B cell (primary cell): ENCODE data around the gene ABCB6. TPM values are rescaled to one million over a fixed set of nuclear protein-coding genes. Genes with fewer than 3 reads are reported as not detected.

Source experiments
- ATAC-seq: fragments of 200-7000 bp; cut with Tn5 transposase; one replicate; pipeline ENCODE4 v1.10.0; 2021; ENCODE audit warnings: low read depth, mild to moderate bottlenecking, moderate number of reproducible peaks, moderate library complexity
- CTCF ChIA-PET: fragments of 350-600 bp; sonication (Branson Sonifier 250); formaldehyde crosslinking; loops from one replicate; lab custom pipeline; 2021; ENCODE audit warnings: antibody characterized with exemption, inconsistent platforms; lab: Charles Lee
- POLR2A ChIA-PET: fragments of 350-600 bp; sonication (Branson Sonifier 250); formaldehyde crosslinking; loops from one replicate; lab custom pipeline; 2021; ENCODE audit warnings: antibody characterized with exemption; lab: Charles Lee
- DNase-seq: peaks from one replicate; pipeline ENCODE4 v3.0.0; 2013
- H2AFZ ChIP-seq: 2 replicates; pipeline ENCODE4 v1.6.1; 2012; ENCODE audit warnings: mild to moderate bottlenecking, low read depth, low read length; ENCODE audit not compliant: insufficient read depth, poor library complexity, severe bottlenecking
- H3K27ac ChIP-seq, 2 donors: 1 replicate in 1 of 2; 2 replicates in 1 of 2; pipeline ENCODE4 v1.5.1; 2012 to 2013; ENCODE audit warnings: low read length in 2 of 2, mild to moderate bottlenecking in 2 of 2, moderate library complexity in 1 of 2
- H3K27me3 ChIP-seq, 4 experiments: fragments of 200-600 bp in 1 of 4; sonication (generic) in 1 of 4; replicated peaks in 1 of 4; 1 replicate in 2 of 4; 2 replicates in 2 of 4; pipeline versions ENCODE4 v1.6.1 to v1.7.0; 2013 to 2016; ENCODE audit warnings: low read length in 3 of 4, mild to moderate bottlenecking in 2 of 4, mixed read lengths in 1 of 4, moderate library complexity in 1 of 4; ENCODE audit not compliant: insufficient read depth in 4 of 4, control insufficient read depth in 3 of 4; ENCODE audit errors: control extremely low read depth in 1 of 4
- H3K36me3 ChIP-seq, 2 experiments: replicated peaks in 1 of 2; 1 replicate in 1 of 2; 2 replicates in 1 of 2; pipeline versions ENCODE4 v1.6.1 to v1.7.1; 2013; ENCODE audit warnings: low read length in 1 of 2; ENCODE audit not compliant: insufficient read depth in 2 of 2, control insufficient read depth in 1 of 2; ENCODE audit errors: control extremely low read depth in 1 of 2, extremely low read depth in 1 of 2
- H3K4me1 ChIP-seq, 2 donors: fragments of 200-600 bp in 1 of 2; sonication (generic) in 1 of 2; 1 replicate in 1 of 2; 2 replicates in 1 of 2; pipeline versions ENCODE4 v1.5.1 to v1.6.1; 2013 to 2017; ENCODE audit warnings: low read length in 2 of 2; ENCODE audit not compliant: control insufficient read depth in 2 of 2, insufficient read depth in 2 of 2
- H3K4me2 ChIP-seq: replicated peaks from 2 replicates; pipeline ENCODE3; 2012; ENCODE audit warnings: mild to moderate bottlenecking, low read depth, low read length; ENCODE audit not compliant: poor library complexity, severe bottlenecking
- H3K4me3 ChIP-seq, 5 experiments: fragments of 200-600 bp in 1 of 5; sonication (generic) in 1 of 5; 1 replicate in 3 of 5; 2 replicates in 2 of 5; pipeline versions ENCODE4 v1.5.1 to v1.7.0; 2011 to 2016; ENCODE audit warnings: low read length in 4 of 5, mild to moderate bottlenecking in 4 of 5, low read depth in 2 of 5, control low read depth in 1 of 5, moderate library complexity in 1 of 5; ENCODE audit not compliant: insufficient read depth in 1 of 5; ENCODE audit errors: control extremely low read depth in 1 of 5, extremely low read depth in 1 of 5
- H3K79me2 ChIP-seq: fragments of 200-600 bp; sonication (generic); one replicate; pipeline ENCODE4 v1.6.0; 2016; ENCODE audit warnings: low read length; ENCODE audit not compliant: control insufficient read depth, insufficient read depth
- H3K9ac ChIP-seq: fragments of 200-600 bp; sonication (generic); 2 replicates; pipeline ENCODE4 v1.6.1; 2017; ENCODE audit warnings: mild to moderate bottlenecking, low read length, moderate library complexity
- H3K9me3 ChIP-seq, 3 donors: one replicate each; pipeline versions ENCODE4 v1.6.1 to v1.7.1; 2013; ENCODE audit warnings: low read length in 2 of 3; ENCODE audit not compliant: control insufficient read depth in 2 of 3, insufficient read depth in 1 of 3; ENCODE audit errors: control extremely low read depth in 1 of 3
- H4K20me1 ChIP-seq: 2 replicates; pipeline ENCODE4 v1.6.0; 2012; ENCODE audit warnings: mild to moderate bottlenecking, low read length; ENCODE audit not compliant: insufficient read depth, control insufficient read depth, poor library complexity, severe bottlenecking
- H3K27ac Mint-ChIP-seq: one replicate; pipeline ENCODE4 v1.8.0; 2021; ENCODE audit warnings: mixed read lengths
- H3K27me3 Mint-ChIP-seq: one replicate; pipeline ENCODE4 v1.8.0; 2021; ENCODE audit warnings: mixed read lengths
- H3K4me1 Mint-ChIP-seq: one replicate; pipeline ENCODE4 v1.8.0; 2021; ENCODE audit warnings: mixed read lengths
- H3K4me3 Mint-ChIP-seq: one replicate; pipeline ENCODE4 v1.8.0; 2021; ENCODE audit warnings: mixed read lengths
- H3K9me3 Mint-ChIP-seq: one replicate; pipeline ENCODE4 v1.8.0; 2022; ENCODE audit warnings: mixed read lengths; ENCODE audit not compliant: insufficient read depth
- EZH2 ChIP-seq: IDR thresholded peaks from 2 replicates; pipeline ENCODE4 v1.6.1; 2012; ENCODE audit warnings: borderline replicate concordance, low read depth, mild to moderate bottlenecking, moderate library complexity, low read length; ENCODE audit not compliant: insufficient read depth, poor library complexity, severe bottlenecking
- WGBS: methylation state at CpG from one replicate; pipeline ENCODE4 v1.1.5; 2013; ENCODE audit warnings: missing lambda C conversion rate; ENCODE audit not compliant: insufficient coverage; 5-methylcytosine and 5-hydroxymethylcytosine counted together
- intact Hi-C: fragments of 100-400 bp; cut with micrococcal nuclease; formaldehyde crosslinking; loops from one replicate; pipeline ENCODE4 v1.10.0; 2022
- polyA plus RNA-seq: library from polyadenylated mRNA; depleted of rRNA; stranded (reverse); fragments of >200 nt; gene quantifications from 2 replicates; pipeline ENCODE4 v1.2.3, GENCODE V29; 2012
- total RNA-seq, 2 donors: library from RNA; stranded (reverse); fragments of 120-200 nt in 1 of 2; gene quantifications; 1 replicate in 1 of 2; 2 replicates in 1 of 2; pipeline versions ENCODE4 v1.2.3 to v1.2.4, GENCODE V29; 2013 to 2022
- TF ChIP-seq, protein P1 (sequence below): fragments of 200-600 bp; IDR thresholded peaks from one replicate; pipeline ENCODE4 v1.8.0; 2022; ENCODE audit warnings: antibody characterized with exemption, mild to moderate bottlenecking

The ABCB6 gene
- total and polyA plus RNA-seq, 2 donors (not counting 1 experiment from before 2014, with no cell fraction given), result 10.5 to 15.3 TPM

DNA sequence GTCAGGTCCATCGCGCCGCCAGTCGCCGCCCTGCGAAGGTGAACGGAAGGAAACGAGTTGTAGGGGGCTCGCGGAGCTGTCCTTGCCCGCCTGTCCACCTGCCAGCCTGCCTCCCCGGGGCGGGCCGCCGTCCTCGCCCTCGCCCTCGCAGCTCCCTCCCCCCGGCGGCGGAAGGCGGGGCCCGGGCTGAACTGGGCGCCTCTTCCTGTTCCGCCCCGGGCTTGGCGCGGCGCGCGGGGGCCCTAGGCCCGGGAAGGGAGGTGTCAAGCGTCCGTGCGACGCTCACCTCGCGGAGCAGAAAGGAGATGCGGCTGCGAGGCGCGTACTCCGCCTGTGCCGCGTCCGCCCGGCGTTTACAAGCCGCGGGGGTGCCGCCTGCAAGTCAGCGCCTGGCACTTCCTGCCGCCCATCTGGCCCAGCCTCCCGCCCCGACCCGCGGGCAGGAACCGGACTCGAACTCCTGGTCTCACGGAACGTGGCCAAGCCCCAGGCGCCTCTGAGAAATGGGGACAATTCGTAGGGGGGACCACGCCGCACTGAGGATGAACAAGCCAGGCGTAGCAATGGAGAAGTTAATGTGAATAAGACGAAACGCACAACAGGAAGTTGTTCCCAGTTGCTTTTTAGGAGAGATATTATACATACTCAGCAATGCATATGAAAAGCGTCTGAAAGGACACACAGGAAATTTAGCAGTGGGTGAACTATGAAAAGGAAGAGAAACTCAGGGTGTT is 41.8 kb downstream of the ABCB6 start, which contains the start of gene CNPPD1:
CNPPD1 (minus strand) TSS at position 108 of the 734 bp plus-strand sequence; CDS start at position 11, 97 bp downstream.
- intact Hi-C loops, result loop anchor here (1.0 to 5.0 kb wide), 13 partner anchors 17 to 960 kb away; partner anchors contain the start of genes ABCB6, ANKZF1, ARPC2 and ATG9A
- under 1% methylated on average over 64 of the region's 69 CpGs for WGBS
- Mint-ChIP-seq H3K9me3 (no peaks in the 10 kb centered on the region), H3K27ac (peak within 1 kb of the TSS; percentile 99), H3K4me3 (peak within 1 kb of the TSS; percentile 99), H3K27me3 (no peaks in the 10 kb centered on the region), H3K4me1 (peaks cover 46% of the 10 kb centered on the region)
- peak within 1 kb of the TSS; percentile 83 for H3K4me2 ChIP-seq
- no peaks in the 10 kb centered on the region for H3K9me3 ChIP-seq
- H4K20me1 ChIP-seq, result peaks cover 59% of the 10 kb centered on the region
- no peaks in the 10 kb centered on the region for H3K27me3 ChIP-seq
- H3K79me2 ChIP-seq, result peaks cover 56% of the 10 kb centered on the region
- H3K9ac ChIP-seq, result peak within 1 kb of the TSS; percentile 97
- DNase-seq (peak; percentile 92), ATAC-seq (peak; percentile 68)
- ChIA-PET POLR2A (interaction anchor here (0.7 to 4.0 kb wide), 20 partner anchors 16 to 296 kb away, joined by 3 to 46 read pairs (median 6); partner anchors contain the start of genes ABCB6, ANKZF1, ATG9A and DNAJB2), CTCF (interaction anchor here (1.0 to 8.6 kb wide), 13 partner anchors 10 to 425 kb away, joined by 3 to 136 read pairs (median 10); partner anchors contain the start of genes ABCB6, ANKZF1, ATG9A and DNAJB2)
- peaks cover 17 to 48% of the 10 kb centered on the region in 2 donors for H3K4me1 ChIP-seq
- H3K27ac ChIP-seq, result peak within 1 kb of the TSS; percentile 94 to 97
- peak within 1 kb of the TSS; percentile 83 for H2AFZ ChIP-seq
- H3K4me3 ChIP-seq, result peak within 1 kb of the TSS; percentile 87 to 97 (median 95)
- peaks cover 3 to 58% of the 10 kb centered on the region in 2 experiments for H3K36me3 ChIP-seq
- TF ChIP-seq, protein P1, sequence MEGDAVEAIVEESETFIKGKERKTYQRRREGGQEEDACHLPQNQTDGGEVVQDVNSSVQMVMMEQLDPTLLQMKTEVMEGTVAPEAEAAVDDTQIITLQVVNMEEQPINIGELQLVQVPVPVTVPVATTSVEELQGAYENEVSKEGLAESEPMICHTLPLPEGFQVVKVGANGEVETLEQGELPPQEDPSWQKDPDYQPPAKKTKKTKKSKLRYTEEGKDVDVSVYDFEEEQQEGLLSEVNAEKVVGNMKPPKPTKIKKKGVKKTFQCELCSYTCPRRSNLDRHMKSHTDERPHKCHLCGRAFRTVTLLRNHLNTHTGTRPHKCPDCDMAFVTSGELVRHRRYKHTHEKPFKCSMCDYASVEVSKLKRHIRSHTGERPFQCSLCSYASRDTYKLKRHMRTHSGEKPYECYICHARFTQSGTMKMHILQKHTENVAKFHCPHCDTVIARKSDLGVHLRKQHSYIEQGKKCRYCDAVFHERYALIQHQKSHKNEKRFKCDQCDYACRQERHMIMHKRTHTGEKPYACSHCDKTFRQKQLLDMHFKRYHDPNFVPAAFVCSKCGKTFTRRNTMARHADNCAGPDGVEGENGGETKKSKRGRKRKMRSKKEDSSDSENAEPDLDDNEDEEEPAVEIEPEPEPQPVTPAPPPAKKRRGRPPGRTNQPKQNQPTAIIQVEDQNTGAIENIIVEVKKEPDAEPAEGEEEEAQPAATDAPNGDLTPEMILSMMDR, result no peak
- no peak for TF ChIP-seq EZH2
